KMS-11 (cell line): ENCODE measurements around the gene APELA.

Experiments used
- H2AFZ ChIP-seq: fragments of 200-600 bp; sonication (generic); 2 replicates; pipeline ENCODE4 v1.6.1; 2016; ENCODE audit warnings: antibody characterized with exemption, mixed run types, low read depth
- H3K27ac ChIP-seq: fragments of 200-600 bp; sonication (generic); 2 replicates; pipeline ENCODE4 v1.6.1; 2016; ENCODE audit warnings: mild to moderate bottlenecking, mixed run types
- H3K27me3 ChIP-seq: fragments of 200-600 bp; sonication (generic); 2 replicates; pipeline ENCODE4 v1.6.1; 2017; ENCODE audit warnings: mild to moderate bottlenecking, low read depth, mixed run types, moderate library complexity; ENCODE audit not compliant: insufficient read depth
- H3K36me3 ChIP-seq: fragments of 200-600 bp; sonication (generic); 2 replicates; pipeline ENCODE4 v1.6.1; 2017; ENCODE audit warnings: mild to moderate bottlenecking, mixed run types; ENCODE audit not compliant: insufficient read depth
- H3K4me1 ChIP-seq: fragments of 200-600 bp; sonication (generic); 2 replicates; pipeline ENCODE4 v1.6.1; 2016; ENCODE audit warnings: mild to moderate bottlenecking, low read depth, mixed run types; ENCODE audit not compliant: poor library complexity, severe bottlenecking
- H3K4me2 ChIP-seq: fragments of 200-600 bp; sonication (generic); 2 replicates; pipeline ENCODE4 v1.7.0; 2016; ENCODE audit warnings: mild to moderate bottlenecking, mixed run types
- H3K4me3 ChIP-seq: fragments of 200-600 bp; sonication (generic); IDR thresholded peaks from 2 replicates; pipeline ENCODE4 v1.6.1; 2017; ENCODE audit warnings: low read depth, low read length, mixed read lengths; ENCODE audit not compliant: insufficient read depth
- H3K79me2 ChIP-seq: fragments of 200-600 bp; sonication (generic); 2 replicates; pipeline ENCODE4 v1.6.1; 2016; ENCODE audit warnings: low read depth, mixed run types; ENCODE audit not compliant: insufficient read depth
- H3K9ac ChIP-seq: fragments of 200-600 bp; sonication (generic); 2 replicates; pipeline ENCODE4 v1.6.1; 2016; ENCODE audit warnings: mild to moderate bottlenecking, mixed run types
- H4K20me1 ChIP-seq: fragments of 200-600 bp; sonication (generic); 2 replicates; pipeline ENCODE4 v1.6.1; 2016; ENCODE audit warnings: mild to moderate bottlenecking, mixed run types; ENCODE audit not compliant: insufficient read depth
- TF ChIP-seq, protein P1 (sequence below): fragments of 200-600 bp; sonication (generic); conservative IDR thresholded peaks from 2 replicates; pipeline ENCODE4 v1.6.1; 2017; ENCODE audit warnings: low read depth, mild to moderate bottlenecking, antibody characterized with exemption, low read length, moderate library complexity, mixed read lengths

Gene APELA

DNA sequence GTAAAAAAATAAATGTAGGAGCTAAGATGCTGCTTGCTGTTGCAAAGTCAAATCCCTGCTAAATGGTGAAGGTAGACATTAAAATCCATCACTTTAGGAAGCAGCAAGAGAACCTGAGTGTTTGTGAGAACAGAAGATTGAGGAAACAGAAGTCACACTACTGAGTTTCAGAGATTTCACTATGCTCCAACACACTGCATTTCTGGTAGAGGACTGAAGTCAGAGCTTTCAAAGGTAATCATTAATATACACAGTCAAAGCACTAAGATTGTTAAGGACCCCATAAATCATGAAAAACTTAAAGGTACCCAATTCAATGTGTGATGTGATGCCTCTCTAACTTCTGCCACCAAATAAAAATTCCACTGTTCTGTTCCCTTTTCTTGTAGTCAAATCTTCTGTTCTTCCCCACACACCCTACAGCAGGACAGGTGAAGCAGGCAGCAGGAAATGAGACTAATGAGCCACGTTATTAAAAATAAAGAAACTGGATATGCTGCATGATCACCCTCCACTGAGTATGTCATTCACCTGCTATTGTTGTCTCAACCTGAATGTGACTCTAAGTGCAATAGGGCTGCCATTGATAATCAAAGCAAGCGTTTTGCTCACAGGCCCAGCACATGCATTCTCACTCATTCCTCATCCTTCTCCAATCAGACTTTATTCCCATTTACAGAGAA is 28.9 kb upstream of the APELA start:
- no peaks in the 10 kb centered on the region for H3K4me1 ChIP-seq
- no peak overlapping the region for H3K27ac ChIP-seq
- H3K79me2 ChIP-seq = no peaks in the 10 kb centered on the region
- no peaks in the 10 kb centered on the region for H3K36me3 ChIP-seq
- H4K20me1 ChIP-seq = no peaks in the 10 kb centered on the region
- no peak overlapping the region for H3K4me3 ChIP-seq
- no peak overlapping the region for H3K4me2 ChIP-seq
- H3K9ac ChIP-seq = no peak overlapping the region
- no peak overlapping the region for H2AFZ ChIP-seq
- TF ChIP-seq, protein P1, sequence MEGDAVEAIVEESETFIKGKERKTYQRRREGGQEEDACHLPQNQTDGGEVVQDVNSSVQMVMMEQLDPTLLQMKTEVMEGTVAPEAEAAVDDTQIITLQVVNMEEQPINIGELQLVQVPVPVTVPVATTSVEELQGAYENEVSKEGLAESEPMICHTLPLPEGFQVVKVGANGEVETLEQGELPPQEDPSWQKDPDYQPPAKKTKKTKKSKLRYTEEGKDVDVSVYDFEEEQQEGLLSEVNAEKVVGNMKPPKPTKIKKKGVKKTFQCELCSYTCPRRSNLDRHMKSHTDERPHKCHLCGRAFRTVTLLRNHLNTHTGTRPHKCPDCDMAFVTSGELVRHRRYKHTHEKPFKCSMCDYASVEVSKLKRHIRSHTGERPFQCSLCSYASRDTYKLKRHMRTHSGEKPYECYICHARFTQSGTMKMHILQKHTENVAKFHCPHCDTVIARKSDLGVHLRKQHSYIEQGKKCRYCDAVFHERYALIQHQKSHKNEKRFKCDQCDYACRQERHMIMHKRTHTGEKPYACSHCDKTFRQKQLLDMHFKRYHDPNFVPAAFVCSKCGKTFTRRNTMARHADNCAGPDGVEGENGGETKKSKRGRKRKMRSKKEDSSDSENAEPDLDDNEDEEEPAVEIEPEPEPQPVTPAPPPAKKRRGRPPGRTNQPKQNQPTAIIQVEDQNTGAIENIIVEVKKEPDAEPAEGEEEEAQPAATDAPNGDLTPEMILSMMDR = no peak
- no peaks in the 10 kb centered on the region for H3K27me3 ChIP-seq

DNA sequence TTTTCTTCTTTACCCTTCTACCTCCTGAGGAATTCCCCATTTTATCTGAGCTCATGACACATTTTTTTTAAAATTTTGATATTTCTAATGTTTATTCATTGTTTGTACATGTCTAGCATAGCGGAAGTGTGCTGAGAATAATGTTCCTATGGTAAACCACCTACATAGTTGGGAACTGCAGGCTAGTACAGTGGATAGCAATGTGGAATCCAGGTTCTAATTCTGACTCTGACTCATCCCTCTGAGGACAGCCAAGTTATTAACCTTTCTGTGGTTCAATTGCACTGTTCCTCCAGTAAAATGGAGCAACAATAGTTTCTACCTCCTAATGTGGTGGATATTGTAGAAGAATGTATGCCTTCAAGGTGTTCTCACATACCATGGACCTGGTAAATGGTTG is 20.6 kb upstream of the APELA start:
- Histone ChIP-seq H3K4me1 (no peaks in the 10 kb centered on the region), H3K27me3 (no peaks in the 10 kb centered on the region), H2AFZ (no peak overlapping the region), H3K4me3 (no peak overlapping the region), H3K9ac (no peak overlapping the region), H3K4me2 (no peak overlapping the region), H3K27ac (no peak overlapping the region), H3K79me2 (no peaks in the 10 kb centered on the region), H4K20me1 (no peaks in the 10 kb centered on the region), H3K36me3 (no peaks in the 10 kb centered on the region)
- TF ChIP-seq, protein P1 = no peak

DNA sequence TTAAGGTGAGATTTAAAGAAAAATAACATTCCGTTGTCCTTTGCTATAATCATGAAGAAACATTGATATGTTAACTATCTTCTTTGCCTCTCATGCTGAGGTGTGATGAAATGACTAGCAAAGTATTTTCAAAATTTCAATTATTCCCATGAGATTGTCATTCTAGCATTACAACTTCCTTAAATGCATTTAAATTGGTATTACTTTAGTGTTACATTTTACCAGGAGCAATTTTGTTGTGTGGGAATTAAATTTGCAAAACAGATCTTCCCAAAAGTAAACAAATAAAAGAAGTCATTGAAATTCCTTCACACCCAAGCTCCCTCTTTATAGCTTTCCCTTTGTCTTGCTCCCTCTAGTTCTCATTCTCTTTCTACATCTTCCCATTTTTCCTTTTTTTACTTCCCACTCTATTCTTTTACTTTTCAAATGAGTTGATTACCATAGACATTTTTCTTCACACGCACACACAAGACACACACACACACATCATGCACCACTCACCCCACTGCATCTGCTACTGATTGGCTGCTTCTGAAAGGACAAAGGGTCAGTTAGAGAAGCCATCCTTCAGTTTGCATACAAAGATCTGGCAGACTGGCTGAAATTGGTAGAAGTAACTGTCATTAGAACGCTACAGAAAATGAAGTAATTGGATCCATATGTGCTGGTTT is 10.0 kb upstream of the APELA start:
- Histone ChIP-seq H3K27me3 (no peaks in the 10 kb centered on the region), H3K79me2 (no peaks in the 10 kb centered on the region), H3K36me3 (no peaks in the 10 kb centered on the region), H2AFZ (no peak overlapping the region), H3K4me1 (no peaks in the 10 kb centered on the region), H3K4me3 (no peak overlapping the region), H3K9ac (no peak overlapping the region), H4K20me1 (no peaks in the 10 kb centered on the region), H3K4me2 (no peak overlapping the region), H3K27ac (no peak overlapping the region)
- TF ChIP-seq, protein P1 = no peak

DNA sequence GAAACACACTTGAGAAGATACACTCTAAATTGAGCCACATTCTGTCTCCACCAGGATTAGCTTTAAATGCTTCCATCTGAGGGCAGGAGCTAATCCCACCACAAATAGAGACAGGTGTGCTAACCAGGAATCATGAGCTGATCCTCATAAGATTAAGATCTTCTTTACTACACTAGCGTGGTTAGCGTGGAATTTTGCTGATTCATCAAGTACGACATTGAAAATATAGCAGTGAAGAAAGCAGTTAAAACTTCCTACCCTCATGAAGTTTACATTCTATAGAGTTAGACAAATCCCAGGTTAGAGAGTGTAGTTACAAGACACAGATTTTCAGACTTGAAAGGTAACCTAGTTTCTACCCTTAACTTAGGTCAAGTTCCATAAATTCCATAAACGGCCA is 5.3 kb upstream of the APELA start:
- Histone ChIP-seq H3K36me3 (no peaks in the 10 kb centered on the region), H3K4me1 (peaks cover 9% of the 10 kb centered on the region), H3K79me2 (no peaks in the 10 kb centered on the region), H3K27ac (no peak overlapping the region), H4K20me1 (no peaks in the 10 kb centered on the region), H3K4me2 (no peak overlapping the region), H2AFZ (no peak overlapping the region), H3K9ac (no peak overlapping the region), H3K27me3 (no peaks in the 10 kb centered on the region), H3K4me3 (no peak overlapping the region)
- TF ChIP-seq, protein P1 = no peak
